H9 (cell line): ENCODE measurements around the gene RNF126. TPM values are rescaled to one million over a fixed set of nuclear protein-coding genes. Genes with fewer than 3 reads are reported as not detected.

Experiments
- DNase-seq: peaks from one replicate; pipeline ENCODE4 v3.0.0-alpha.2; 2017
- H2AFZ ChIP-seq: one replicate; pipeline ENCODE4 v1.6.1; 2013; ENCODE audit warnings: mild to moderate bottlenecking, low read length, control low read depth, moderate library complexity
- H2AK5ac ChIP-seq: 2 replicates; pipeline ENCODE4 v1.6.1; 2013; ENCODE audit warnings: low read length, control low read depth, mixed read lengths; ENCODE audit not compliant: insufficient read length
- H2BK120ac ChIP-seq: one replicate; pipeline ENCODE4 v1.6.1; 2013; ENCODE audit warnings: low read depth, mild to moderate bottlenecking, low read length, control low read depth, inconsistent platforms; ENCODE audit not compliant: poor library complexity, severe bottlenecking
- H2BK12ac ChIP-seq: 2 replicates; pipeline ENCODE4 v1.6.1; 2013; ENCODE audit warnings: low read length, control low read depth, mixed read lengths, low read depth; ENCODE audit not compliant: insufficient read length
- H2BK15ac ChIP-seq: 2 replicates; pipeline ENCODE4 v1.6.1; 2013; ENCODE audit warnings: low read depth, low read length, control low read depth
- H2BK20ac ChIP-seq: one replicate; pipeline ENCODE4 v1.6.1; 2013; ENCODE audit warnings: low read depth, mild to moderate bottlenecking, low read length, control low read depth, inconsistent platforms; ENCODE audit not compliant: poor library complexity, severe bottlenecking
- H2BK5ac ChIP-seq: 2 replicates; pipeline ENCODE4 v1.6.1; 2013; ENCODE audit warnings: low read length, control low read depth, mixed read lengths; ENCODE audit not compliant: insufficient read length
- H3K14ac ChIP-seq: 2 replicates; pipeline ENCODE4 v1.6.1; 2013; ENCODE audit warnings: low read length, control low read depth; ENCODE audit not compliant: insufficient read depth
- H3K18ac ChIP-seq: 2 replicates; pipeline ENCODE4 v1.6.1; 2013; ENCODE audit warnings: low read depth, mild to moderate bottlenecking, mixed read lengths, low read length, control low read depth; ENCODE audit not compliant: insufficient read length
- H3K23ac ChIP-seq: 2 replicates; pipeline ENCODE4 v1.6.1; 2013; ENCODE audit warnings: low read length, control low read depth, mixed read lengths, low read depth; ENCODE audit not compliant: insufficient read length
- H3K23me2 ChIP-seq: 2 replicates; pipeline ENCODE4 v1.6.1; 2013; ENCODE audit warnings: low read depth, mild to moderate bottlenecking, mixed read lengths, low read length, control low read depth; ENCODE audit not compliant: insufficient read length, poor library complexity, severe bottlenecking
- H3K27ac ChIP-seq: 2 replicates; pipeline ENCODE4 v1.5.1; 2013; ENCODE audit warnings: low read length, control low read depth, mixed read lengths, low read depth; ENCODE audit not compliant: insufficient read length
- H3K27me3 ChIP-seq: 2 replicates; pipeline ENCODE4 v1.6.1; 2013; ENCODE audit warnings: low read length, control low read depth, inconsistent platforms; ENCODE audit not compliant: insufficient read depth
- H3K4ac ChIP-seq: 2 replicates; pipeline ENCODE4 v1.6.1; 2013; ENCODE audit warnings: low read depth, mild to moderate bottlenecking, control low read depth, inconsistent platforms, low read length, moderate library complexity
- H3K4me1 ChIP-seq: 2 replicates; pipeline ENCODE4 v1.6.1; 2013; ENCODE audit warnings: low read length, control low read depth, inconsistent platforms; ENCODE audit not compliant: insufficient read depth
- H3K4me2 ChIP-seq: 2 replicates; pipeline ENCODE4 v1.6.1; 2013; ENCODE audit warnings: low read length, control low read depth, mixed read lengths; ENCODE audit not compliant: insufficient read length, insufficient read depth
- H3K56ac ChIP-seq: 2 replicates; pipeline ENCODE4 v1.6.1; 2013; ENCODE audit warnings: low read depth, mild to moderate bottlenecking, mixed read lengths, low read length, control low read depth; ENCODE audit not compliant: insufficient read length
- H3K79me1 ChIP-seq: 2 replicates; pipeline ENCODE4 v1.6.1; 2013; ENCODE audit warnings: low read depth, mild to moderate bottlenecking, moderate library complexity, low read length, control low read depth, inconsistent platforms; ENCODE audit not compliant: insufficient read depth, poor library complexity, severe bottlenecking
- H3K79me2 ChIP-seq: 2 replicates; pipeline ENCODE4 v1.6.1; 2013; ENCODE audit warnings: low read length, control low read depth, inconsistent platforms; ENCODE audit not compliant: insufficient read depth
- H3K9ac ChIP-seq: 2 replicates; pipeline ENCODE4 v1.6.1; 2013; ENCODE audit warnings: low read length, control low read depth, mixed read lengths; ENCODE audit not compliant: insufficient read length; ENCODE audit errors: extremely low read depth
- H3K9me3 ChIP-seq: one replicate; pipeline ENCODE4 v1.6.1; 2013; ENCODE audit warnings: low read depth, low read length, inconsistent platforms; ENCODE audit not compliant: control insufficient read depth
- H3T11ph ChIP-seq: one replicate; pipeline ENCODE4 v1.6.1; 2013; ENCODE audit warnings: mild to moderate bottlenecking, low read length, control low read depth, inconsistent platforms
- H4K20me1 ChIP-seq: one replicate; pipeline ENCODE4 v1.6.1; 2013; ENCODE audit not compliant: control insufficient read depth, insufficient read length, insufficient read depth
- H4K5ac ChIP-seq: 2 replicates; pipeline ENCODE4 v1.6.1; 2013; ENCODE audit warnings: low read depth, mild to moderate bottlenecking, mixed read lengths, low read length, control low read depth; ENCODE audit not compliant: insufficient read length
- H4K8ac ChIP-seq: replicated peaks from 2 replicates; pipeline ENCODE4 v1.6.1; 2013; ENCODE audit warnings: low read length, control low read depth, mixed read lengths, low read depth; ENCODE audit not compliant: insufficient read length
- H4K91ac ChIP-seq: 2 replicates; pipeline ENCODE4 v1.6.1; 2013; ENCODE audit warnings: low read depth, mild to moderate bottlenecking, moderate library complexity, mixed read lengths, low read length, control low read depth; ENCODE audit not compliant: insufficient read length
- H3K27ac Mint-ChIP-seq, 3 experiments: 2 replicates in 2 of 3; 3 replicates in 1 of 3; pipeline ENCODE4 v1.8.0; 2020 to 2021; ENCODE audit warnings: mixed read lengths in 3 of 3, mild to moderate bottlenecking in 1 of 3, moderate library complexity in 1 of 3
- H3K27me3 Mint-ChIP-seq: 2 replicates; pipeline ENCODE4 v1.8.0; 2021; ENCODE audit warnings: low read depth, mild to moderate bottlenecking, moderate library complexity, mixed read lengths
- H3K36me3 Mint-ChIP-seq, 3 experiments: 2 replicates in 2 of 3; 3 replicates in 1 of 3; pipeline ENCODE4 v1.8.0; 2020 to 2021; ENCODE audit warnings: low read depth in 3 of 3, mixed read lengths in 3 of 3; ENCODE audit not compliant: insufficient read depth in 1 of 3
- H3K4me1 Mint-ChIP-seq, 2 experiments: 2 replicates each; pipeline ENCODE4 v1.8.0; 2020; ENCODE audit warnings: mixed read lengths in 2 of 2
- H3K4me3 Mint-ChIP-seq, 2 experiments: 2 replicates in 1 of 2; 3 replicates in 1 of 2; pipeline ENCODE4 v1.8.0; 2020 to 2021; ENCODE audit warnings: mild to moderate bottlenecking in 2 of 2, mixed read lengths in 2 of 2, moderate library complexity in 1 of 2
- H3K9me3 Mint-ChIP-seq, 2 experiments: 2 replicates in 1 of 2; 3 replicates in 1 of 2; pipeline ENCODE4 v1.8.0; 2020; ENCODE audit warnings: mild to moderate bottlenecking in 2 of 2, mixed read lengths in 2 of 2, moderate library complexity in 1 of 2
- CTCF ChIP-seq: fragments of 200-600 bp; sonication (generic); conservative IDR thresholded peaks from 3 replicates; pipeline ENCODE4 v1.8.0; 2021; ENCODE audit warnings: antibody characterized with exemption, mild to moderate bottlenecking
- WGBS: extraction: QIAGEN DNeasy Blood & Tissue Kit; methylation state at CpG from one replicate; pipeline ENCODE4 v1.1.7; 2013; ENCODE audit warnings: missing lambda C conversion rate, low lambda C conversion rate, mixed read lengths; ENCODE audit not compliant: insufficient read length; ENCODE audit errors: extremely low coverage; 5-methylcytosine and 5-hydroxymethylcytosine counted together
- total RNA-seq: library from RNA; stranded (reverse); gene quantifications from 2 replicates; pipeline ENCODE4 v1.2.1, GENCODE V29; 2021

The RNF126 gene
- total RNA-seq, 1 experiment from 2014 or later, result 81.9 TPM

DNA sequence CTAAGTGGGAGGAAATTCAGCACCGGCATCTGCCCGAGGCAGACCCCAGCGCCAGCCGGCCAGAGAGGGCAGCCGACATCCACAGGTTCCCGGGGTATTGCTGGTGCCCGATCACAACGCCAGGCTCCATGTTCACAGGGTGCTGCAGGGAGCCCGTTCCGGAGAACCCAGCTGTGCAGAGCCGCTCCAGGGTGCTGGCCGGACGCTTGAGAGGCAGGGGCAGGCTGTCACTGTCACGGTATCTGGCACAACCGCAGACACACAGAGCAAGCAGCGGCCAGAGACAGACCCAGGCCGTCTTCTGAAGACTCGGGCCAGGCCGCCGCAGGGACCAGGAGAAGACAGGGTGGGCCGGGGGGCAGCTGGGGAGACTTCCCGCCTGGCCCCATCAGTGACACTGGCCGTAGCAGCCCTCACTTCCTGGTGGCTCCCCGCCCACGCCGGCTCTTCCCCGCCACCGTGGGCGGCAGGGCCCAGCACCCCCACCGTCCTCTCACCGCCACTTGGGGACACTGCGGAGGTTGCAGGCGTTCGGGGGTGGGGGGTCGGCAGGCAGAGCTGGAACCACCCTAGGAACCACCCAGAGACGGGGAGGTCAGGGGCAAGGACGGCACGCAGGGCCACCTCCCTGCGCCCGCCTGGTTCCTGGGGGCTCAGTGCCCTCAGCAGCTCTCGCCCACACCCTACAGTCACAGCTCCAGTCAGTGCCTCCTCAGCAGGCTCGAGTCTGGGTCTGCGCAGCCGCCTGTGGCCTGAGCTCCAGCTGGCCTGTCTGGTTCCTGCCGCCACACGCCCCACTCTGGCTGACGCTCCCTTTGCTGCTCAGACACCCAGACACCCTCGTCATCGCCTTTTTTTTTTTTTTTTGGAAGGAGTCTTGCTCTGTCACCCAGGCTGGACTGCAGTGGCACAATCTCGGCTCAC lies 3.8 kb downstream of the RNF126 start:
- Histone ChIP-seq H3K4me1 (no peaks in the 10 kb centered on the region; the same call in 1 of the 2 replicates), H3K18ac (no peak overlapping the region), H3K4me2 (no peak overlapping the region), H2BK5ac (no peak overlapping the region), H3K14ac (no peak overlapping the region; the same call in 1 of the 2 replicates), H2BK12ac (no peak overlapping the region), H4K20me1 (peaks cover 15% of the 10 kb centered on the region), H2BK20ac (no peak overlapping the region), H2AK5ac (no peak overlapping the region), H2BK15ac (no peak overlapping the region), H4K91ac (no peak overlapping the region), H3K9me3 (no peaks in the 10 kb centered on the region), H2AFZ (no peak overlapping the region), H3K79me1 (peaks cover 5% of the 10 kb centered on the region), H3K23ac (no peak overlapping the region), H3K56ac (no peak overlapping the region), H4K8ac (no peak overlapping the region), H3K79me2 (peaks cover 73% of the 10 kb centered on the region), H3T11ph (no peak overlapping the region), H3K27me3 (no peaks in the 10 kb centered on the region), H3K23me2 (peaks cover 7% of the 10 kb centered on the region), H4K5ac (no peak overlapping the region), H2BK120ac (no peak overlapping the region), H3K9ac (no peak overlapping the region), H3K4ac (no peak overlapping the region), H3K27ac (no peak overlapping the region)
- Mint-ChIP-seq H3K27me3 (no peaks in the 10 kb centered on the region; the same call in 1 of the 2 replicates), H3K4me1 (peaks cover 13 to 18% of the 10 kb centered on the region in 2 experiments), H3K36me3 (peaks cover 3 to 8% (median 7%) of the 10 kb centered on the region in 3 experiments; a peak in 5 of 7 replicates), H3K4me3 (peak overlapping the region; percentile 26 to 40; a peak in 4 of 5 replicates), H3K27ac (peak overlapping the region in 2 of 3 experiments; percentile 48 to 93; a peak in 3 of 7 replicates), H3K9me3 (peaks cover 0 to under 1% of the 10 kb centered on the region in 2 experiments; a peak in 3 of 5 replicates)
- WGBS, result no CpG with 5 or more reads among the region's 50 CpGs
- no peak for DNase-seq
- TF ChIP-seq CTCF, result no peak
